T-cell (primary cell): ENCODE data around the gene C22orf39. TPM values are rescaled to one million over a fixed set of nuclear protein-coding genes. Genes with fewer than 3 reads are reported as not detected.

ENCODE experiments used
- total RNA-seq, 35 experiments: library from RNA in 6 of 35; stranded (reverse) in 6 of 35; fragments of 120-200 nt in 1 of 35; gene quantifications; one replicate each; pipeline versions ENCODE4 v1.2.1 to v1.2.4 and lab custom pipeline; 2013 to 2026

Gene C22orf39
- total RNA-seq, 5 donors from 2014 or later (not counting 1 experiment from before 2014, with no cell fraction given) = 34.5 to 41.3 (median 40.9) TPM

Other genes starting within 250 kb of the C22orf39 start
- gene CLTCL1, start 156.0 kb downstream of the C22orf39 start, total RNA-seq = 1 to 10 TPM in 4 of 5 donors, under 1 TPM in 1; 0.63 to 3.9 (median 1.6) TPM
- 10 to 100 TPM; 24.4 to 31.4 (median 29.2) TPM for gene HIRA, start 16.0 kb downstream of the C22orf39 start, total RNA-seq
- gene MRPL40, start 15.2 kb downstream of the C22orf39 start, total RNA-seq = 10 to 100 TPM; 12.1 to 16.1 (median 12.3) TPM
- 10 to 100 TPM; 52.9 to 85.1 (median 60.0) TPM for gene UFD1, start 31.5 kb upstream of the C22orf39 start, total RNA-seq
- gene CDC45, start 32.2 kb upstream of the C22orf39 start, total RNA-seq = 1 to 10 TPM in 4 of 5 donors, under 1 TPM in 1; 0.56 to 2.7 (median 2.2) TPM
- under 1 TPM in 4 of 5 donors, not detected in 1; 0.36 to 0.98 (median 0.85) TPM for gene CLDN5, start 76.7 kb upstream of the C22orf39 start, total RNA-seq